Amygdala (tissue), 56 donors: Measurements from ENCODE around the gene CYB561.

ENCODE experiments used
- DNase-seq, 56 donors: peaks; one replicate each; lab custom pipeline; 2025; lab: John Stamatoyannopoulos, UW

CYB561 gene

GRCh38 chr17:63436523-63437110 is 9.5 kb downstream of the CYB561 start:
- peak in 8 of 56 donors; percentile 21 to 55 (median 28) for DNase-seq

GRCh38 chr17:63435681-63436522 is 10.2 kb downstream of the CYB561 start:
- peak in 1 of 56 donors; percentile 10 for DNase-seq

- peak in 47 of 56 donors; percentile 17 to 86 (median 53) for DNase-seq
Observed at GRCh38 chr17:63434951-63435571, 11.0 kb downstream of the CYB561 start.

GRCh38 chr17:63433746-63434591 is 12.1 kb downstream of the CYB561 start:
- peak in 10 of 56 donors; percentile 15 to 57 (median 44) for DNase-seq

- no peak for DNase-seq
Observed at GRCh38 chr17:63431939-63432804, 13.9 kb downstream of the CYB561 start.

GRCh38 chr17:63431618-63431938 is 14.5 kb downstream of the CYB561 start:
- no peak for DNase-seq

- no peak for DNase-seq
Observed at GRCh38 chr17:63430223-63430622, 15.9 kb downstream of the CYB561 start.

- no peak for DNase-seq
Observed at GRCh38 chr17:63429766-63430165, 16.3 kb downstream of the CYB561 start.

GRCh38 chr17:63426917-63427308 is 19.2 kb downstream of the CYB561 start:
- DNase-seq: no peak

- no peak for DNase-seq
Observed at GRCh38 chr17:63426041-63426916, 19.8 kb downstream of the CYB561 start.

- DNase-seq: peak in 47 of 56 donors; percentile 17 to 87 (median 53)
Observed at GRCh38 chr17:63425483-63425882, 20.6 kb downstream of the CYB561 start.

- DNase-seq: no peak
Observed at GRCh38 chr17:63423963-63424362, 22.1 kb downstream of the CYB561 start.

- no peak for DNase-seq
Observed at GRCh38 chr17:63423251-63423950, 22.7 kb downstream of the CYB561 start.

- no peak for DNase-seq
Observed at GRCh38 chr17:63421681-63422645, 24.1 kb downstream of the CYB561 start.

- DNase-seq: no peak
Observed at GRCh38 chr17:63420868-63421680, 25.0 kb downstream of the CYB561 start.
